Measurements from ENCODE around the gene GRAP.

The GRAP gene

GRCh38 chr17:19000531-19001325 is 46.0 kb downstream of the GRAP start:
- DNase-seq (ENCODE audit: low read depth in 1 of 2, low spot score in 1 of 2), result no peak
- Histone ChIP-seq H3K4me3 (replicated peaks; ENCODE audit: insufficient read depth, low read length) (no peak overlapping the region), H3K27me3 (ENCODE audit: insufficient read depth, poor library complexity, severe bottlenecking) (no peaks in the 10 kb centered on the region), H3K27ac (replicated peaks) (no peak overlapping the region)
- TF ChIP-seq CTCF (IDR thresholded peaks at IDR 0.05; ENCODE audit: insufficient read depth, low read length), result no peak
- TF ChIP-seq SPI1 (IDR thresholded peaks at IDR 0.05; ENCODE audit: borderline replicate concordance, low read depth), result no peak
- no peak for TF ChIP-seq POLR2AphosphoS5 (IDR thresholded peaks at IDR 0.05; ENCODE audit: low read depth)

- Histone ChIP-seq H3K27ac (replicated peaks) (no peak overlapping the region), H3K4me3 (replicated peaks; ENCODE audit: insufficient read depth, low read length) (no peak overlapping the region), H3K27me3 (ENCODE audit: insufficient read depth, poor library complexity, severe bottlenecking) (no peaks in the 10 kb centered on the region)
- no peak for DNase-seq (ENCODE audit: low read depth in 1 of 2, low spot score in 1 of 2)
- no peak for TF ChIP-seq GABPA (IDR thresholded peaks at IDR 0.05; ENCODE audit: low read depth)
- TF ChIP-seq REST (IDR thresholded peaks at IDR 0.05; ENCODE audit: insufficient replicate concordance, low read depth), result no peak
- no peak for TF ChIP-seq SPI1 (IDR thresholded peaks at IDR 0.05; ENCODE audit: borderline replicate concordance, low read depth)
- TF ChIP-seq CTCF (IDR thresholded peaks at IDR 0.05; ENCODE audit: insufficient read depth, low read length), result no peak
- no peak for TF ChIP-seq POLR2AphosphoS5 (IDR thresholded peaks at IDR 0.05; ENCODE audit: low read depth)
These were observed 46.8 kb downstream of the GRAP start for GRCh38 chr17:18999911-19000310.

GRCh38 chr17:18999394-18999793 is 47.4 kb downstream of the GRAP start:
- TF ChIP-seq POLR2AphosphoS5 (IDR thresholded peaks at IDR 0.05; ENCODE audit: low read depth) (no peak), CTCF (IDR thresholded peaks at IDR 0.05; ENCODE audit: insufficient read depth, low read length) (no peak), REST (IDR thresholded peaks at IDR 0.05; ENCODE audit: insufficient replicate concordance, low read depth) (no peak), GABPA (IDR thresholded peaks at IDR 0.05; ENCODE audit: low read depth) (no peak), SPI1 (IDR thresholded peaks at IDR 0.05; ENCODE audit: borderline replicate concordance, low read depth) (no peak)
- no peak for DNase-seq (ENCODE audit: low read depth in 1 of 2, low spot score in 1 of 2)
- H3K27ac ChIP-seq (replicated peaks), result no peak overlapping the region
- no peaks in the 10 kb centered on the region for H3K27me3 ChIP-seq (ENCODE audit: insufficient read depth, poor library complexity, severe bottlenecking)
- no peak overlapping the region for H3K4me3 ChIP-seq (replicated peaks; ENCODE audit: insufficient read depth, low read length)
